Measurements from ENCODE around the gene USH2A. TPM values are rescaled to one million over a fixed set of nuclear protein-coding genes. Genes with fewer than 3 reads are reported as not detected.
"Not testable (repeated sequence)": the region's sequence is repeated elsewhere in the genome, so short reads cannot be mapped to it uniquely, and the experiment has no call there.

Gene USH2A
- total RNA-seq, 1 experiment from 2014 or later: not detected

DNA sequence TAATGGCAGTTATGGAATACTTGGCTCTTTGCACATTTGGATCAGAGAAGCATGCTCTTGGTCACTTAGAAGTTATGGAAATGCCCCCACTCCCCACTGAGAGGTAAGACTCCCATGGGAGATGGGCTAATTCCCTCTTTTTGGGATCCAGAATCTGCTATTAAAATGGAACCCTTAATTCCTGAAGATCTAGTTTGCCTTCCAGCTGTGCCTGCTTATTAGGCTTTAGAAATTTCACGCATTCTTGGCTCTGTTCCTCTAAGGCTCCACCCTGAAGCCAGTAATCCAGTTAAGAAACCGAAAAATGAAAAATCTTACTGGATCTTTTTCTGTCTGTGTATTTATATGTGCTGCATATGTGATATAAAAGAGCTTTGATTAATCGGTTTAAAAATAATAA is 76.7 kb downstream of the USH2A start:
- DNase-seq (ENCODE audit: low spot score): peak; percentile 25
- Histone ChIP-seq H3K4me3 (ENCODE audit: low read depth, low read length, poor library complexity, severe bottlenecking) (no peak overlapping the region), H3K9me3 (ENCODE audit: low read depth, low read length, poor library complexity, severe bottlenecking) (no peaks in the 10 kb centered on the region), H3K4me1 (ENCODE audit: insufficient read depth, low read length, poor library complexity, severe bottlenecking) (no peaks in the 10 kb centered on the region), H3K36me3 (ENCODE audit: insufficient read depth, low read length, poor library complexity, severe bottlenecking) (no peaks in the 10 kb centered on the region), H3K27ac (ENCODE audit: low read depth, low read length, poor library complexity, severe bottlenecking) (no peak overlapping the region), H3K27me3 (replicated peaks; ENCODE audit: insufficient read depth, low read depth, low read length, poor library complexity) (no peaks in the 10 kb centered on the region)
- TF ChIP-seq, protein P1, sequence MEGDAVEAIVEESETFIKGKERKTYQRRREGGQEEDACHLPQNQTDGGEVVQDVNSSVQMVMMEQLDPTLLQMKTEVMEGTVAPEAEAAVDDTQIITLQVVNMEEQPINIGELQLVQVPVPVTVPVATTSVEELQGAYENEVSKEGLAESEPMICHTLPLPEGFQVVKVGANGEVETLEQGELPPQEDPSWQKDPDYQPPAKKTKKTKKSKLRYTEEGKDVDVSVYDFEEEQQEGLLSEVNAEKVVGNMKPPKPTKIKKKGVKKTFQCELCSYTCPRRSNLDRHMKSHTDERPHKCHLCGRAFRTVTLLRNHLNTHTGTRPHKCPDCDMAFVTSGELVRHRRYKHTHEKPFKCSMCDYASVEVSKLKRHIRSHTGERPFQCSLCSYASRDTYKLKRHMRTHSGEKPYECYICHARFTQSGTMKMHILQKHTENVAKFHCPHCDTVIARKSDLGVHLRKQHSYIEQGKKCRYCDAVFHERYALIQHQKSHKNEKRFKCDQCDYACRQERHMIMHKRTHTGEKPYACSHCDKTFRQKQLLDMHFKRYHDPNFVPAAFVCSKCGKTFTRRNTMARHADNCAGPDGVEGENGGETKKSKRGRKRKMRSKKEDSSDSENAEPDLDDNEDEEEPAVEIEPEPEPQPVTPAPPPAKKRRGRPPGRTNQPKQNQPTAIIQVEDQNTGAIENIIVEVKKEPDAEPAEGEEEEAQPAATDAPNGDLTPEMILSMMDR (conservative IDR thresholded peaks at IDR 0.05; ENCODE audit: low read depth, low read length): no peak
- ChIA-PET POLR2A (ENCODE audit: low non-redundant PET) (no interaction called here), CTCF (no interaction called here)
- no TSS peak for BruUV-seq (replicated peaks)
- intact Hi-C loops (cut with micrococcal nuclease; ENCODE audit: unreplicated experiment): no loop called here

DNA sequence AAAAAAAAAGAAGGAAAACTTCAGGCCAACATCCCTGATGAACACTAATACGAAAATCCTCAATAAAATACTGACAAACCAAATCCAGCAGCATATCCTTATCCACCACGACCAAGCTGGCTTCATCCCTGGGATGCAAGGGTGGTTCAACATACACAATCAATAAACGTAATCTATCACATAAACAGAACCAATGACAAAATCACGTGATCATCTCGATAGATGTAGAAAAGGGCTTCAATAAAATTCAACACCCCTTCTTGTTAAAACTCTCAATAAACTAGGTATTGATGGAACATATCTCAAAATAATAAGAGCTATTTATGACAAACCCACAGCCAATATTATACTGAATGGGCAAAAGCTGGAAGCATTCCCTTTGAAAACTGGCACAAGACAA is 82.7 kb downstream of the USH2A start:
- intact Hi-C loops (cut with micrococcal nuclease; ENCODE audit: unreplicated experiment); H3K9me3 ChIP-seq (ENCODE audit: low read depth, low read length, poor library complexity, severe bottlenecking); H3K4me3 ChIP-seq (ENCODE audit: low read depth, low read length, poor library complexity, severe bottlenecking); H3K4me1 ChIP-seq (ENCODE audit: insufficient read depth, low read length, poor library complexity, severe bottlenecking); H3K27me3 ChIP-seq (replicated peaks; ENCODE audit: insufficient read depth, low read depth, low read length, poor library complexity); DNase-seq (ENCODE audit: low spot score); CTCF ChIA-PET; H3K27ac ChIP-seq (ENCODE audit: low read depth, low read length, poor library complexity, severe bottlenecking); BruUV-seq (replicated peaks); H3K36me3 ChIP-seq (ENCODE audit: insufficient read depth, low read length, poor library complexity, severe bottlenecking); POLR2A ChIA-PET (ENCODE audit: low non-redundant PET): not testable (repeated sequence)

DNA sequence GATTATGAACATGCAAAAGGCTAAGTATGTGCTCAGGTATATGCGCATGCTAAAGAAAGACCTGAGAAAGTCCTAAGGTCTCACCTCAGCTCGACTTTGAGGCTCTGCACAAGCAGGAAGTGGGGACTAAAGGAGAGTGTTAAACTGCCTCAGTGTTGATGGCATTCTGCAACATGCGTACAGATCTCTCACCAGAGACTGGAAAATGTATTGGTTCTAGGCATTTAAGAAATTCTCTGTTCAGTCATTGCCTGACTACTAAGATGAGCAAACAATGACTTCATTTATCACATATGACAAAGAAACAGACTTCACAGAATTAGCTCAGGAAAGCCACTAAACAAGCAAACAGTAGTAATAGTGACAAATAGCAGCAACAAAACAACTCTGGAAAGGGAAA is 90.8 kb downstream of the USH2A start:
- no peak for DNase-seq (ENCODE audit: low spot score)
- TF ChIP-seq EZH2 (IDR thresholded peaks at IDR 0.05; ENCODE audit: borderline replicate concordance, low read depth, low read length, poor library complexity, severe bottlenecking): no peak
- TF ChIP-seq, protein P1 (conservative IDR thresholded peaks at IDR 0.05; ENCODE audit: low read depth, low read length): no peak
- Histone ChIP-seq H3K4me1 (ENCODE audit: insufficient read depth, low read length, poor library complexity, severe bottlenecking) (no peaks in the 10 kb centered on the region), H3K27ac (ENCODE audit: low read depth, low read length, poor library complexity, severe bottlenecking) (no peak overlapping the region), H3K9me3 (ENCODE audit: low read depth, low read length, poor library complexity, severe bottlenecking) (no peaks in the 10 kb centered on the region), H3K36me3 (ENCODE audit: insufficient read depth, low read length, poor library complexity, severe bottlenecking) (no peaks in the 10 kb centered on the region), H3K4me3 (ENCODE audit: low read depth, low read length, poor library complexity, severe bottlenecking) (no peak overlapping the region), H3K27me3 (replicated peaks; ENCODE audit: insufficient read depth, low read depth, low read length, poor library complexity) (no peaks in the 10 kb centered on the region)
- POLR2A ChIA-PET (ENCODE audit: low non-redundant PET): no interaction called here
- intact Hi-C loops (cut with micrococcal nuclease; ENCODE audit: unreplicated experiment): no loop called here
- CTCF ChIA-PET: no interaction called here
- BruUV-seq (replicated peaks): no TSS peak

DNA sequence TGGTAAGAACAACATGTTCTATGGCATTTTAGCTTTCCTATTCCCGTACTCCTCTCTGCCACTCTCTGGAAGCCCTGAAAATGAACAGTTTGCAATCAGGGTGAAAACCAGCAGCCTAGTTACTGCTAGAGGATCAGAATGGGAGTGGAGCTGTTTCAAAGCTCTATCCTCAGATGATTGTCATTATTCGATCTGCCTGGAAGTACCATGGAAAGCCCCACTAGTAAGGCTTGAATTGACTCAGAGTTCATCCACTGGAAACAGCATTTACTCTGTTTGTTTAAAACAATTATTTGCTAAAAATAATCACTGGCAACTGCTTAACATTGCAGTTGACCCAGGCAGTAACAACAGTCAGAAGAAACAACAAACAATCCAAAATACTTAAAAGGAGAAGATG is 91.2 kb downstream of the USH2A start:
- BruUV-seq (replicated peaks): no TSS peak
- ChIA-PET CTCF (no interaction called here), POLR2A (ENCODE audit: low non-redundant PET) (no interaction called here)
- H3K4me3 ChIP-seq (ENCODE audit: low read depth, low read length, poor library complexity, severe bottlenecking): no peak overlapping the region
- H3K27me3 ChIP-seq (replicated peaks; ENCODE audit: insufficient read depth, low read depth, low read length, poor library complexity): no peaks in the 10 kb centered on the region
- intact Hi-C loops (cut with micrococcal nuclease; ENCODE audit: unreplicated experiment): no loop called here
- H3K9me3 ChIP-seq (ENCODE audit: low read depth, low read length, poor library complexity, severe bottlenecking): no peaks in the 10 kb centered on the region
- H3K36me3 ChIP-seq (ENCODE audit: insufficient read depth, low read length, poor library complexity, severe bottlenecking): no peaks in the 10 kb centered on the region
- no peak for TF ChIP-seq EZH2 (IDR thresholded peaks at IDR 0.05; ENCODE audit: borderline replicate concordance, low read depth, low read length, poor library complexity, severe bottlenecking)
- TF ChIP-seq, protein P1 (conservative IDR thresholded peaks at IDR 0.05; ENCODE audit: low read depth, low read length): no peak
- no peak overlapping the region for H3K27ac ChIP-seq (ENCODE audit: low read depth, low read length, poor library complexity, severe bottlenecking)
- H3K4me1 ChIP-seq (ENCODE audit: insufficient read depth, low read length, poor library complexity, severe bottlenecking): no peaks in the 10 kb centered on the region
- no peak for DNase-seq (ENCODE audit: low spot score)

Data from A673 (cell line).